Measurements from ENCODE around the gene TBX1. TPM values are rescaled to one million over a fixed set of nuclear protein-coding genes. Genes with fewer than 3 reads are reported as not detected.

Gene TBX1
- total and polyA plus RNA-seq, 2 of the 13 experiments (the other 11 are each of a cell fraction or from before 2014, with no cell fraction given): not detected

- TF ChIP-seq HNF1A (IDR thresholded peaks at IDR 0.05; ENCODE audit: low read depth): no peak
- no peak for TF ChIP-seq HNF1A (CRISPR knock-in tag; IDR thresholded peaks at IDR 0.05; ENCODE audit: borderline replicate concordance)
- TF ChIP-seq HNRNPLL (IDR thresholded peaks at IDR 0.05; ENCODE audit: low read depth, low read length, poor library complexity, severe bottlenecking): peak; percentile 79
- TF ChIP-seq HNF4A (CRISPR knock-in tag; IDR thresholded peaks at IDR 0.05): peak; percentile 32; the same call in 1 of the 2 replicates
- no peak for TF ChIP-seq ZNF639 (CRISPR knock-in tag; conservative IDR thresholded peaks at IDR 0.05)
- no peak for TF ChIP-seq NKX3-1 (CRISPR knock-in tag; IDR thresholded peaks at IDR 0.05)
- 0 out of 2 replicates have a peak, but pooled peaks have one; percentile 23 for TF ChIP-seq KDM5B (CRISPR knock-in tag; IDR thresholded peaks at IDR 0.05; ENCODE audit: borderline replicate concordance)
- no peak for TF ChIP-seq KLF6 (CRISPR knock-in tag; IDR thresholded peaks at IDR 0.05)
- 0 out of 2 replicates have a peak, but pooled peaks have one; percentile 8 for TF ChIP-seq ZBTB38 (CRISPR knock-in tag; IDR thresholded peaks at IDR 0.05)
- TF ChIP-seq TCF7L2 (IDR thresholded peaks at IDR 0.05; ENCODE audit: low read depth, low read length): no peak
- TF ChIP-seq ZFP91 (CRISPR knock-in tag; IDR thresholded peaks at IDR 0.05; ENCODE audit: borderline replicate concordance): 0 out of 2 replicates have a peak, but pooled peaks have one; percentile 21
- no peak for TF ChIP-seq MATR3 (CRISPR knock-in tag; IDR thresholded peaks at IDR 0.05)
- peak; percentile 27; the same call in 1 of the 2 replicates for TF ChIP-seq PAXIP1 (CRISPR knock-in tag; conservative IDR thresholded peaks at IDR 0.05)
- TF ChIP-seq ZNF781 (CRISPR knock-in tag; IDR thresholded peaks at IDR 0.05; ENCODE audit: borderline replicate concordance, not compliant biosample characterization): no peak
- no peak for TF ChIP-seq GTF3A (CRISPR knock-in tag; conservative IDR thresholded peaks at IDR 0.05)
- TF ChIP-seq HNF4G (IDR thresholded peaks at IDR 0.05; ENCODE audit: borderline replicate concordance, low read depth, low read length): peak; percentile 35; the same call in 1 of the 2 replicates
- TF ChIP-seq HNF4G (CRISPR knock-in tag; IDR thresholded peaks at IDR 0.05; ENCODE audit: borderline replicate concordance, low read depth): no peak
Measured at GRCh38 chr22:19721330-19722177, 39.0 kb upstream of the TBX1 start (continued).
